ENCODE data around the gene RAPGEF3. TPM values are rescaled to one million over a fixed set of nuclear protein-coding genes. Genes with fewer than 3 reads are reported as not detected.

RAPGEF3 gene
- total RNA-seq, 2 experiments from 2014 or later: 2.1 to 2.5 TPM

DNA sequence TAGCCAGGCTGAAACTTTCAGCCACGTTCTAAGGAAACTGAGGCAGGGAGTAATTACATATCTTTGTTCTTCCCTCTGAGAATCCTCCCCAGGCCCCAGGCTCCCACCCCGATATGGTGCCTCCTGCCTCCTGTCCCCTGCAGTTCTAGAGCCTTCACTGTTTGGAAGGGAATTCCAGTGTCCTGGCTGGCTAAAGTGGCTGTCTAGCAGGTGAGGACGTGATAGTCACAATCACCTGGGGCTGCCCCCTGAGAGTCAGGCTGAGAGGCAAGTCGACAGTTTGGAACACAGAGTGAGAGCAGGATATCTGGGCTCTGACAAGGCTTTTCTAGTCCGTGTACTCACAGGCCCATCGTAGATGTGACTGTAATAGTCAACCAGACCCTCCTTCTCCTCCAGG lies 46.5 kb downstream of the RAPGEF3 start:
- ChIA-PET CTCF (interaction anchor here (1.4 to 2.8 kb wide), 2 partner anchors 47 to 126 kb away, joined by 4 to 11 read pairs; partner anchors contain the start of gene RAPGEF3), POLR2A (no interaction called here)
- Mint-ChIP-seq H3K27ac (no peak overlapping the region), H3K4me3 (no peak overlapping the region), H3K36me3 (no peaks in the 10 kb centered on the region), H3K9me3 (no peaks in the 10 kb centered on the region), H3K4me1 (ENCODE audit: low read depth) (peaks cover 28% of the 10 kb centered on the region), H3K27me3 (no peaks in the 10 kb centered on the region)
- DNase-seq: no peak
- intact Hi-C loops (cut with micrococcal nuclease): no loop called here

DNA sequence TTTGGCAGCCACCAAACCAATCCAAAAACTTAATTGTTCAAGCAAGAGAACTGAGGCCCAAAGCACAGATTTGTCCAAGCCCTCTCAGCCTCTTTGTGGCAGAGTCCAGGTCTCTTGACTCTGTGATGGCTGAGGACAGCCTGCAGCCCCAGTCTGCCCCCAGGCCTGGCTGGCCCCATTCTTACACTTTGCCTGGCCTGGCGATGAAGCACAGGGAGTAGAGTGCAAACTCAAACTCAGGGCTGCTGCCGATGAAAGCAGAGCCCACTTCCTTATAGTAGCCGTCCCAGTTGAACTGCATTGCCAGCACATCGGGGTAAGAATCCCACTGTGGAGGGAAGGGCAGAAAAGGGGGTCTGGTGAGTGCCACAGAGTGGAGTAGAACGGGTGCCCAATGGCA lies 47.2 kb downstream of the RAPGEF3 start:
- H3K27me3 Mint-ChIP-seq: no peaks in the 10 kb centered on the region
- peaks cover 32% of the 10 kb centered on the region for H3K4me1 Mint-ChIP-seq (ENCODE audit: low read depth)
- POLR2A ChIA-PET: interaction anchor here (0.5 to 1.4 kb wide), 2 partner anchors 21 to 122 kb away, joined by 3 read pairs; no protein-coding TSS in a partner anchor
- no peak for DNase-seq
- H3K36me3 Mint-ChIP-seq: no peaks in the 10 kb centered on the region
- CTCF ChIA-PET: interaction anchor here (1.0 to 2.8 kb wide), 4 partner anchors 48 to 127 kb away, joined by 3 to 11 read pairs (median 6); partner anchors contain the start of gene RAPGEF3
- no peaks in the 10 kb centered on the region for H3K9me3 Mint-ChIP-seq
- no peak overlapping the region for H3K27ac Mint-ChIP-seq
- intact Hi-C loops (cut with micrococcal nuclease): no loop called here
- no peak overlapping the region for H3K4me3 Mint-ChIP-seq

DNA sequence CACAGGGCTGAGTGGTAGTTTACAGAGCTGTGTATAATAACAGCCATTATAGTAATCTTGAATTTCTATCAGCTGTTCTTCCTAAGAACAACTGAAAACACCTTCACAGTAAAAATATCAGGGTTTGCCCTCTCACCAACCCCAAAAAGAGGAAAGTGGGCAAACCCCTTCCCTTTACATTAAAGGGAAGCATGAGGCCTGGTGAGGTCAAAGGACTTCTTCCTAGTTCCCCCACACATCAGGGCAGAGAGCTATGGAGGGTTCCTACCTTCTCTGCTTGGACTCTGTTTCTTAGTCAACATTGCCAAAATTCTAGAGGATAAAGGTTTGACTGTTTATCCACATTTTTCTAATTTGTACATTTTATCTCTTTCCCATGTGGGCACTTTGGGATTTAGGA lies 48.4 kb downstream of the RAPGEF3 start:
- no peak overlapping the region for H3K27ac Mint-ChIP-seq
- DNase-seq: no peak
- intact Hi-C loops (cut with micrococcal nuclease): no loop called here
- ChIA-PET POLR2A (interaction anchor here (1.4 kb wide), 1 partner anchor 123 kb away, joined by 3 read pairs; no protein-coding TSS in a partner anchor), CTCF (interaction anchor here (1.0 to 2.8 kb wide), 6 partner anchors 30 to 128 kb away, joined by 3 to 11 read pairs (median 4); no protein-coding TSS in a partner anchor)
- H3K4me1 Mint-ChIP-seq (ENCODE audit: low read depth): peaks cover 28% of the 10 kb centered on the region
- no peaks in the 10 kb centered on the region for H3K9me3 Mint-ChIP-seq
- H3K36me3 Mint-ChIP-seq: peaks cover 1% of the 10 kb centered on the region
- no peaks in the 10 kb centered on the region for H3K27me3 Mint-ChIP-seq
- H3K4me3 Mint-ChIP-seq: no peak overlapping the region

DNA sequence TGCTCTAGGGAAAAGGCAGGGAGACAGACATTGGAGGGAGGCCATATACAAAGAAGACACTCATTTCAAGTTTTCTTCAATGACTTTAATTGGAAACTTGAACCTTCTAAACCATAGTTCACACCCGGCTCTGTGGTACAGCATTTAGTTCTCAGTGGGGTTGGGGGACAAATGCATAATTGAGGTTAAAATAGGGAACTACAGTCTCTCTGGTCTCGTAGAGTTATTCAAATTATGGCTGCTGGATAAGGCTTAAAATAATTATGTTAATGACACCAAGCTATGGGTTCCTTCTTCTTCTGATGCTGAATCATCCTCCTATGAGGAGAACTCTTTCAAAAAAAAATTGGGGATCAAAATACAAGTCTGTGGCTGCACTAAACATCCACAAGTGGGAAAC lies 49.0 kb downstream of the RAPGEF3 start:
- Mint-ChIP-seq H3K36me3 (peaks cover 1% of the 10 kb centered on the region), H3K9me3 (no peaks in the 10 kb centered on the region), H3K4me1 (ENCODE audit: low read depth) (peaks cover 33% of the 10 kb centered on the region), H3K27ac (no peak overlapping the region), H3K4me3 (no peak overlapping the region), H3K27me3 (no peaks in the 10 kb centered on the region)
- CTCF ChIA-PET: interaction anchor here (2.8 kb wide), 1 partner anchor 128 kb away, joined by 11 read pairs; no protein-coding TSS in a partner anchor
- intact Hi-C loops (cut with micrococcal nuclease): loop anchor here (5.0 to 10.0 kb wide), 6 partner anchors 57 to 1442 kb away; partner anchors contain the start of genes CCDC184, SLC38A1 and SLC38A2
- POLR2A ChIA-PET: no interaction called here
- no peak for DNase-seq

DNA sequence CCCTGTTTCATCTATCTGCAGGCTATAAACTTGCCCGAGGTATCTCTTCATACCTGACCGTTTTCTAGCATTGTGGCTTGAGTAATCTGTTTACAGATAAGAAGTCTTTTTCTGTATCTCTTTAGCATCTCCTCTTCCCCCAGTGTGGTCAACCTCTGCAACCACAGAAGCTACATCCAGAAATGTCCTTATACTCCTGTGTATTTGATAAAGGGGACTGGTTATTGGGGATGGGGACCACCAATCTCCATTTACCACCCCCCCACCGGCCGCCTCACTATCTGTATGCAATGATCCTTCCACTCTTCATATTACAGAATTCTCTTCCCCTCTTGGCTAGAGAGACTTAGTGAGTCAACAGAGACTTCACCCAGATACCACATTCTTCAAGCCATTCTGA lies 49.4 kb downstream of the RAPGEF3 start:
- Mint-ChIP-seq H3K27ac (no peak overlapping the region), H3K27me3 (no peaks in the 10 kb centered on the region), H3K4me3 (no peak overlapping the region), H3K36me3 (peaks cover 1% of the 10 kb centered on the region), H3K4me1 (ENCODE audit: low read depth) (peaks cover 34% of the 10 kb centered on the region), H3K9me3 (no peaks in the 10 kb centered on the region)
- no peak for DNase-seq
- ChIA-PET CTCF (interaction anchor here (2.8 kb wide), 1 partner anchor 129 kb away, joined by 11 read pairs; no protein-coding TSS in a partner anchor), POLR2A (no interaction called here)
- intact Hi-C loops (cut with micrococcal nuclease): loop anchor here (5.0 to 10.0 kb wide), 6 partner anchors 57 to 1442 kb away; partner anchors contain the start of genes CCDC184, SLC38A1 and SLC38A2

DNA sequence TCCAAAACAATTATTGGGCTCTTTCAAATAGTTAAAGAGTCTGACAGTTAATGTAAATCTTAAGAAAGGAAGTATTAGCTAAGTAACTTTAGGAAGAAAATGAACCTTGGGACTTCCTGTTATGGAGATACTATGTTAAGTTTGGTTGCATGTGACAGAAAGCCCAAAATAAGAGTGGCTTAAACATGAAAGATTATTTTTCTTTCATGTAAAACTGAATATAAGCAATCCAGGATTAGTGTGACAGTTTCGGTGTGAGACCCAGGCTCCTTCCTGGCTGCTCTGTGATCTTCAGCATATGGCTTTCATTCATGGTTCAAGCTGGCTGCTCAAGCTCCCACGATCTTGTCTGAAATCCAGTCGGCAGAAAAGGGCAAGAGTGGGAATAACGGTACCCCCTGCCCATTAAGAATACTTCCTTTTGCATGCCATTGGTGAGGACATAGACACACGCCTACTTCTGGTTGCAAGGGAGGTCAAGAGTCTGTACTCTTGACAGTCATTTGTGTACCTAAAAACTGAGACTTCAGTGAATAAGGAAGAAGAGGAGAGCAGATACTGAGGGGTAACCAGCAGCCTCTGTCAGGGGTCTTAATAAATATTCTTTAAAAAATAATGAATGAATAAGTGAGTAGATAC lies 50.7 kb downstream of the RAPGEF3 start:
- no peaks in the 10 kb centered on the region for H3K27me3 Mint-ChIP-seq
- intact Hi-C loops (cut with micrococcal nuclease): loop anchor here (2.0 to 10.0 kb wide), 8 partner anchors 47 to 1441 kb away; partner anchors contain the start of genes CCDC184, SLC38A1, SLC38A2 and VDR
- no peaks in the 10 kb centered on the region for H3K9me3 Mint-ChIP-seq
- H3K4me1 Mint-ChIP-seq (ENCODE audit: low read depth): peaks cover 45% of the 10 kb centered on the region
- POLR2A ChIA-PET: interaction anchor here (1.8 to 2.4 kb wide), 2 partner anchors 105 to 119 kb away, joined by 5 to 10 read pairs; no protein-coding TSS in a partner anchor
- CTCF ChIA-PET: interaction anchor here (0.7 to 2.3 kb wide), 6 partner anchors 9 to 131 kb away, joined by 3 to 19 read pairs (median 3); no protein-coding TSS in a partner anchor
- DNase-seq: no peak
- no peak overlapping the region for H3K4me3 Mint-ChIP-seq
- H3K36me3 Mint-ChIP-seq: peaks cover 6% of the 10 kb centered on the region
- peak overlapping the region; percentile 56 for H3K27ac Mint-ChIP-seq

DNA sequence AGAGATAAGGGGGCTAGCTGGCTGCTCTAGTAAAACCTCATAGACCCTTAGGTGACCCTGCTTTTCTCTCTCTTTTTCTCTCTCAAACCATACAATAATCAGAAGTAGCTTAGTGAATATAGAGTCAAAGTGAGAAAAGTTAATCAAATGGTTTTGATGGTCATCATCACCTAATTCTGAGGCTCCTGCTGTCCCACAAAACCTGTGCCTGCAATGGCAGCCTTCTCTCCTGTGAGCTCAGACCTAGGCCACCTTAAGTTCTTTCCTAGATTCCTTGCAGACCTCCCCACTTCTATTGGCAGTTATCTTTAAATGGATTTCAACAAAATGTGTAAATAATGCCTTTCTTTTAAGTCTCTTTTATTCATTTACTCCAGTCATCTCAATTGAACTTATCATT lies 51.3 kb downstream of the RAPGEF3 start:
- peak overlapping the region; percentile 51 for H3K4me3 Mint-ChIP-seq
- H3K4me1 Mint-ChIP-seq (ENCODE audit: low read depth): peaks cover 46% of the 10 kb centered on the region
- no peak for DNase-seq
- intact Hi-C loops (cut with micrococcal nuclease): loop anchor here (2.0 to 10.0 kb wide), 8 partner anchors 47 to 1440 kb away; partner anchors contain the start of genes CCDC184, SLC38A1, SLC38A2 and VDR
- POLR2A ChIA-PET: interaction anchor here (1.8 to 2.4 kb wide), 2 partner anchors 106 to 120 kb away, joined by 5 to 10 read pairs; no protein-coding TSS in a partner anchor
- H3K27me3 Mint-ChIP-seq: no peaks in the 10 kb centered on the region
- CTCF ChIA-PET: interaction anchor here (0.6 to 2.3 kb wide), 7 partner anchors 8 to 514 kb away, joined by 3 to 19 read pairs (median 4); no protein-coding TSS in a partner anchor
- H3K9me3 Mint-ChIP-seq: no peaks in the 10 kb centered on the region
- H3K27ac Mint-ChIP-seq: peak overlapping the region; percentile 29
- peaks cover 8% of the 10 kb centered on the region for H3K36me3 Mint-ChIP-seq

DNA sequence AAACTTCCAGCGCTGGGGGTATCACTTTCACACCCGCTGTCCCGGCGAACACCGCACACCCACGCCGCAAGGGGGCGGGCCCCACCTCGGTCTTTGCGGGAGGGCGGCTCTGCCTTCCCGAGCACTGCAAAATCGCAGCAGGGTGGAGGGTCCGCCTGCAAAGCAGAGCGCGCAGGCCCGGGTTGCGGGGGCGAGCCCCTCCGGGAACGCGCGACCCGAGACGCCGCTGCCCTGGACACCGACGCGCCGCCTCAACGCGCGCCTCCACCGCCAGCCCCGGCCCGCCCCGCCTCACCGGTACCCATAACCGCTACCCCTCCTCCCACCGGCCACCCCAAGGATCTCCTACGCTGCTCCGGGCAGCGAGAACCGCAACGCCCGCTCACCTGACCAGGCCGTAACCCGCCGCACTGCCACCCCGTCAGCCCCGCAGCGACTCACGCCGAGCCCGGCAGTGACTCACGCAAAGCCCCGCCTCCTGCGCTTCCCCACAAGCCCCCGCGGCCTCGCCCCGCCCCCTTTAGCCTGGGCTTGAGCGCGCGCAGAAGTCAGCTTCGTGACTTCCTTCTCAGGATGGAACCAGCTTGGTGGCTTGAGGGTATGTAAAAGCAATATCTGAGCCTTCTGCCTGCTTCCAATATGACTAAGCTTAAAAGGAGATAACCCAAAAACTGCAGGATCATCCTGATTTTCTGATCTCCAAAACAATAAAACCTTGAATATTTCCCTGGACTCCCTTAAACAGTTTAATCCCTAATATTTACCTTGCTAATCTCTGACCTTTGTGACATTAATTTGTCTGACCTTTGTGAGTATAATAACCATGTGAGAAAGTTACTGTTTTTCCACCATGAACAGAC lies 52.9 kb downstream of the RAPGEF3 start, which contains the start of gene RPAP3:
TSS of gene RPAP3 (minus strand) at position 465 of the 860 bp plus-strand sequence. CDS start 3,190 bp downstream, outside the sequence.
- Mint-ChIP-seq H3K27me3 (no peaks in the 10 kb centered on the region), H3K4me3 (peak within 1 kb of the TSS; percentile 96), H3K9me3 (no peaks in the 10 kb centered on the region), H3K4me1 (ENCODE audit: low read depth) (peaks cover 50% of the 10 kb centered on the region), H3K27ac (peak within 1 kb of the TSS; percentile 95), H3K36me3 (peaks cover 12% of the 10 kb centered on the region)
- CTCF ChIA-PET: interaction anchor here (0.6 to 1.5 kb wide), 11 partner anchors 10 to 672 kb away, joined by 3 to 10 read pairs (median 3); partner anchors contain the start of genes AMIGO2 and PCED1B
- intact Hi-C loops (cut with micrococcal nuclease): loop anchor here (1.0 to 10.0 kb wide), 10 partner anchors 49 to 1438 kb away; partner anchors contain the start of genes CCDC184, SENP1, SLC38A1 and SLC38A2
- POLR2A ChIA-PET: interaction anchor here (0.7 to 2.4 kb wide), 12 partner anchors 50 to 626 kb away, joined by 3 to 10 read pairs (median 4); partner anchors contain the start of genes AMIGO2, ASB8, PCED1B and SENP1
- DNase-seq: peak; percentile 99

DNA sequence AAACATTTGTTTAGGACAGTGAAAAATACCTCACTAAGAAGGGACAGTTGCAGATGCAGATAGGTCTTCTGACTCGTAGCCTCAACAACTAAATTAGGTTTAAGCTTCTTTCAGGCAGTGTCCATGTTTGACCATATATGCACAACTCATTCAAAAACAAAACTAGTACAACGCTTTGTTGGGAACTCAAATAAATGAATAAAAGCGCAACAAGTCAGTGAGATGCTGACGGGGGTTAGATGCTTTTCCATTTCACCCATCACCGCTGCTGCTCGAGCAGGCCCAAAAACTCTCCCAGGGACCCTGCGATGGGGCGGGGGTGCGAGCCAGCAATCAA lies 53.5 kb downstream of the RAPGEF3 start:
- peak overlapping the region; percentile 96 for H3K4me3 Mint-ChIP-seq
- H3K36me3 Mint-ChIP-seq: peaks cover 13% of the 10 kb centered on the region
- CTCF ChIA-PET: interaction anchor here (1.4 kb wide), 1 partner anchor 62 kb away, joined by 3 read pairs; no protein-coding TSS in a partner anchor
- POLR2A ChIA-PET: interaction anchor here (1.1 kb wide), 1 partner anchor 102 kb away, joined by 3 read pairs; no protein-coding TSS in a partner anchor
- DNase-seq: no peak
- peak overlapping the region; percentile 95 for H3K27ac Mint-ChIP-seq
- H3K9me3 Mint-ChIP-seq: no peaks in the 10 kb centered on the region
- intact Hi-C loops (cut with micrococcal nuclease): loop anchor here (5.0 to 10.0 kb wide), 6 partner anchors 53 to 1438 kb away; partner anchors contain the start of genes CCDC184, SLC38A1 and SLC38A2
- no peaks in the 10 kb centered on the region for H3K27me3 Mint-ChIP-seq
- peaks cover 50% of the 10 kb centered on the region for H3K4me1 Mint-ChIP-seq (ENCODE audit: low read depth)

DNA sequence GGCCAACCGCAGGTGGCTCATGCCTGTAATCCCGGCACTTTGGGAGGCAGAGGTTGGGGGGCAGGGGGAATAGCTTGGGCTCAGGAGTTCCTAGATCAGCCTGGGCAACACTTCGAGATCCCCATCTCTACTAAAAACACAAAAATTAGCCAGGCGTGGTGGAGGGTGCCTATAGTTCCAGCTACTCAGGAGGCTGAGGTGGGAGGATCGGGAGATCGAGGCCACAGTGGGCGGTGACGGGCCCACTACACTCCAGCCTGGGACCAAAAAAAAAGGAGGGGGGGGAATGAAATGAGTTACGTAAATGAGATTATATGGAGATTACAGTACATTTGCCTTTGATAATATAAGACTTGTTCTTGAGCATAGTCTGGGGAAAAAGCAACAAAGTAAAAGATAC lies 54.0 kb downstream of the RAPGEF3 start:
- Mint-ChIP-seq H3K27me3 (no peaks in the 10 kb centered on the region), H3K4me1 (ENCODE audit: low read depth) (peaks cover 49% of the 10 kb centered on the region), H3K27ac (peak overlapping the region; percentile 95), H3K9me3 (no peaks in the 10 kb centered on the region), H3K36me3 (peaks cover 17% of the 10 kb centered on the region), H3K4me3 (peak overlapping the region; percentile 96)
- intact Hi-C loops (cut with micrococcal nuclease): loop anchor here (5.0 to 10.0 kb wide), 6 partner anchors 52 to 1437 kb away; partner anchors contain the start of genes CCDC184, SLC38A1 and SLC38A2
- POLR2A ChIA-PET: interaction anchor here (1.1 kb wide), 1 partner anchor 103 kb away, joined by 3 read pairs; no protein-coding TSS in a partner anchor
- CTCF ChIA-PET: interaction anchor here (0.7 kb wide), 1 partner anchor 32 kb away, joined by 3 read pairs; no protein-coding TSS in a partner anchor
- DNase-seq: no peak

DNA sequence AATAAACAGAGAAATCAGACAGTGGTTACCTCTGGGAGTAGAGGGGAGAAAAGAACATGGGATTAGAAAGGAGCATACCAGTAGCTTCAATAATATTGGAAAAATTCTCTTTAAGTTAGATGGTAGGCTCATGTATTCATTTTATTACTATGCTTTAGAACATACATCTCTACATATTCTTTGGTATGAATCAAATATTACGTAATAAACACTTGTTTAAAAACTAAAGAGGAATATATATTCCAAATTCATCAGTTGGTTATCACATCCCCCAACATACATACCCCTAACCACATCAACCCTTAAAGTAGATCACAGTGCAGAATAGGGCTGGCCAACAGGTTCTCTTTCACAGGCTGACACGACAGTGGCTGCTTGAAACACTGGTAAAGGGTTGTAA lies 58.4 kb downstream of the RAPGEF3 start:
- POLR2A ChIA-PET: no interaction called here
- H3K27ac Mint-ChIP-seq: no peak overlapping the region
- CTCF ChIA-PET: no interaction called here
- no peaks in the 10 kb centered on the region for H3K27me3 Mint-ChIP-seq
- H3K36me3 Mint-ChIP-seq: peaks cover 35% of the 10 kb centered on the region
- intact Hi-C loops (cut with micrococcal nuclease): loop anchor here (10.0 kb wide), 3 partner anchors 485 to 1325 kb away; partner anchors contain the start of genes CCDC184 and SLC38A2
- peaks cover 23% of the 10 kb centered on the region for H3K4me1 Mint-ChIP-seq (ENCODE audit: low read depth)
- H3K9me3 Mint-ChIP-seq: no peaks in the 10 kb centered on the region
- no peak overlapping the region for H3K4me3 Mint-ChIP-seq
- no peak for DNase-seq

Measured in activated CD4-positive, alpha-beta memory T cell treated with anti-CD3 and anti-CD28 coated beads for 36 hours (primary cell).